HepG2 (cell line): Measurements from ENCODE around the gene THSD4. TPM values are rescaled to one million over a fixed set of nuclear protein-coding genes. Genes with fewer than 3 reads are reported as not detected.
A peak's percentile ranks its signal among the peaks of the same experiment; 100 is the strongest.

ENCODE experiments used
- ATF7-NPFF ChIP-seq: sonication (generic); formaldehyde crosslinking; IDR thresholded peaks from 2 replicates; pipeline ENCODE4 v1.8.1; 2023; ENCODE audit warnings: mild to moderate bottlenecking, low read depth, missing genetic modification reagents, moderate library complexity
- BRCA1 ChIP-seq: sonication (generic); formaldehyde crosslinking; IDR thresholded peaks from 2 replicates; pipeline ENCODE4 v1.4.0; 2020; ENCODE audit warnings: missing genetic modification reagents
- CENPT ChIP-seq: sonication (generic); formaldehyde crosslinking; IDR thresholded peaks from 2 replicates; pipeline ENCODE4 v1.8.0; 2022; ENCODE audit warnings: low read depth, mild to moderate bottlenecking, moderate library complexity, missing genetic modification reagents
- CREB1 ChIP-seq, 2 experiments: fragments of 450-650 bp in 1 of 2; IDR thresholded peaks; 2 replicates each; pipeline ENCODE4 v1.6.1; 2016 to 2017; ENCODE audit warnings: control low read depth in 1 of 2, mild to moderate bottlenecking in 1 of 2, missing compliant biosample characterization in 1 of 2, missing genetic modification characterization in 1 of 2
- DMAP1 ChIP-seq: IDR thresholded peaks from 2 replicates; pipeline ENCODE4 v1.6.1; 2016
- FOXP1 ChIP-seq, 2 experiments: fragments of 450-650 bp in 1 of 2; IDR thresholded peaks; 2 replicates each; pipeline ENCODE4 v1.6.1; 2017 to 2018; ENCODE audit warnings: antibody characterized with exemption in 1 of 2
- GFI1 ChIP-seq: sonication (generic); formaldehyde crosslinking; IDR thresholded peaks from 2 replicates; pipeline ENCODE4 v1.5.0; 2020; ENCODE audit warnings: missing genetic modification reagents, mild to moderate bottlenecking, borderline replicate concordance
- HNF4A ChIP-seq: sonication (generic); formaldehyde crosslinking; IDR thresholded peaks from 2 replicates; pipeline ENCODE4 v1.4.0; 2020; ENCODE audit warnings: missing genetic modification reagents
- IKZF4 ChIP-seq: sonication (generic); formaldehyde crosslinking; IDR thresholded peaks from 2 replicates; pipeline ENCODE4 v1.5.1; 2020; ENCODE audit warnings: borderline replicate concordance, mild to moderate bottlenecking, low read depth, missing genetic modification reagents; ENCODE audit errors: not compliant biosample characterization
- JUN ChIP-seq: sonication (generic); formaldehyde crosslinking; IDR thresholded peaks from 2 replicates; pipeline ENCODE4 v1.4.0; 2020; ENCODE audit warnings: mild to moderate bottlenecking, missing genetic modification reagents
- MEIS1 ChIP-seq: sonication (generic); formaldehyde crosslinking; IDR thresholded peaks from 2 replicates; pipeline ENCODE4 v1.9.0; 2021; ENCODE audit warnings: mild to moderate bottlenecking, missing genetic modification reagents, moderate library complexity, borderline replicate concordance
- MLX ChIP-seq: IDR thresholded peaks from 2 replicates; pipeline ENCODE4 v1.6.1; 2016
- MNT ChIP-seq: fragments of 450-650 bp; IDR thresholded peaks from 2 replicates; pipeline ENCODE4 v1.6.1; 2016
- PRPF4 ChIP-seq: fragments of 200-400 bp; formaldehyde crosslinking; IDR thresholded peaks from 2 replicates; pipeline ENCODE4 v1.6.1; 2016; ENCODE audit warnings: low read length, low read depth; ENCODE audit not compliant: poor library complexity, severe bottlenecking
- SNAPC2 ChIP-seq: sonication (generic); formaldehyde crosslinking; IDR thresholded peaks from 2 replicates; pipeline ENCODE4 v1.8.1; 2022; ENCODE audit warnings: mild to moderate bottlenecking, missing genetic modification reagents
- SOX5 ChIP-seq: IDR thresholded peaks from 2 replicates; pipeline ENCODE4 v1.6.1; 2016; ENCODE audit warnings: borderline replicate concordance
- SYNCRIP ChIP-seq: fragments of 200-400 bp; formaldehyde crosslinking; IDR thresholded peaks from 2 replicates; pipeline ENCODE4 v1.6.1; 2018; ENCODE audit warnings: mild to moderate bottlenecking, low read depth, low read length; ENCODE audit not compliant: insufficient read depth
- XRCC5 ChIP-seq: fragments of 200-400 bp; formaldehyde crosslinking; optimal IDR thresholded peaks from 2 replicates; pipeline ENCODE3; 2017; ENCODE audit warnings: mild to moderate bottlenecking, low read length
- ZNF33B ChIP-seq: sonication (generic); formaldehyde crosslinking; IDR thresholded peaks from 2 replicates; pipeline ENCODE4 v1.5.1; 2020; ENCODE audit warnings: mild to moderate bottlenecking, missing genetic modification reagents
- ZNF512B ChIP-seq: sonication (generic); formaldehyde crosslinking; IDR thresholded peaks from 2 replicates; pipeline ENCODE4 v1.5.1; 2020; ENCODE audit warnings: missing genetic modification reagents, mild to moderate bottlenecking, borderline replicate concordance
- ZNF552 ChIP-seq: sonication (generic); formaldehyde crosslinking; IDR thresholded peaks from 2 replicates; pipeline ENCODE4 v1.9.0; 2022; ENCODE audit warnings: missing genetic modification reagents, mild to moderate bottlenecking, borderline replicate concordance
- ZNF564 ChIP-seq: sonication (generic); formaldehyde crosslinking; IDR thresholded peaks from 2 replicates; pipeline ENCODE4 v1.8.1; 2023; ENCODE audit warnings: mild to moderate bottlenecking, missing genetic modification reagents
- ZNF619 ChIP-seq: sonication (generic); formaldehyde crosslinking; IDR thresholded peaks from 2 replicates; pipeline ENCODE4 v1.4.0; 2020; ENCODE audit warnings: mild to moderate bottlenecking, missing genetic modification reagents
- polyA plus RNA-seq, 8 experiments: library from polyadenylated mRNA; depleted of rRNA in 3 of 8; stranded (reverse) in 7 of 8; unstranded in 1 of 8; fragments of >200 nt; fragmentation: Illumina TruSeq in 4 of 8; extraction: Trizol in 4 of 8; gene quantifications; 2 replicates each; pipeline versions ENCODE4 v1.2.1 to v1.2.3, GENCODE V29; 2011 to 2016; ENCODE audit warnings: low read depth in 4 of 8, missing spikeins in 1 of 8, mixed read lengths in 1 of 8; ENCODE audit not compliant: insufficient read depth in 1 of 8
- total RNA-seq, 5 experiments: library from RNA; depleted of rRNA; stranded (reverse); fragments of >200 nt; fragmentation: Illumina TruSeq; extraction: Trizol; gene quantifications; 2 replicates each; pipeline ENCODE4 v1.2.3, GENCODE V29; 2016; ENCODE audit warnings: low read depth in 1 of 5
- TF ChIP-seq, protein P1 (sequence below): fragments of 450-650 bp; IDR thresholded peaks from 2 replicates; pipeline ENCODE4 v1.6.1; 2017
- TF ChIP-seq, protein P2 (sequence below): conservative IDR thresholded peaks from 2 replicates; pipeline ENCODE4 v1.6.1; 2018; ENCODE audit warnings: missing genetic modification reagents

The THSD4 gene
- total and polyA plus RNA-seq, 2 of the 13 experiments (the other 11 are each of a cell fraction or from before 2014, with no cell fraction given) = 0.07 to 0.21 TPM

- TF ChIP-seq CREB1 (IDR thresholded peaks at IDR 0.05) (no peak), CREB1 (CRISPR knock-in tag; IDR thresholded peaks at IDR 0.05) (no peak), HNF4A (no peak), DMAP1 (no peak), BRCA1 (CRISPR knock-in tag) (no peak), GFI1 (CRISPR knock-in tag) (peak; percentile 64; the same call in 1 of the 2 replicates), JUN (CRISPR knock-in tag) (no peak), ZNF552 (CRISPR knock-in tag) (no peak), ZNF33B (no peak), MEIS1 (CRISPR knock-in tag) (no peak), FOXP1 (IDR thresholded peaks at IDR 0.05) (no peak), FOXP1 (CRISPR knock-in tag; IDR thresholded peaks at IDR 0.05) (peak; percentile 52; the same call in 1 of the 2 replicates), IKZF4 (CRISPR knock-in tag) (no peak), SNAPC2 (CRISPR knock-in tag) (no peak), MLX (no peak), ZNF619 (CRISPR knock-in tag) (no peak), SOX5 (CRISPR knock-in tag) (0 out of 2 replicates have a peak, but pooled peaks have one; percentile 32), XRCC5 (no peak), ATF7-NPFF (CRISPR knock-in tag) (no peak), SYNCRIP (no peak), MNT (no peak), ZNF564 (no peak), PRPF4 (no peak), CENPT (CRISPR knock-in tag) (no peak), ZNF512B (CRISPR knock-in tag) (no peak)
- TF ChIP-seq, protein P1, sequence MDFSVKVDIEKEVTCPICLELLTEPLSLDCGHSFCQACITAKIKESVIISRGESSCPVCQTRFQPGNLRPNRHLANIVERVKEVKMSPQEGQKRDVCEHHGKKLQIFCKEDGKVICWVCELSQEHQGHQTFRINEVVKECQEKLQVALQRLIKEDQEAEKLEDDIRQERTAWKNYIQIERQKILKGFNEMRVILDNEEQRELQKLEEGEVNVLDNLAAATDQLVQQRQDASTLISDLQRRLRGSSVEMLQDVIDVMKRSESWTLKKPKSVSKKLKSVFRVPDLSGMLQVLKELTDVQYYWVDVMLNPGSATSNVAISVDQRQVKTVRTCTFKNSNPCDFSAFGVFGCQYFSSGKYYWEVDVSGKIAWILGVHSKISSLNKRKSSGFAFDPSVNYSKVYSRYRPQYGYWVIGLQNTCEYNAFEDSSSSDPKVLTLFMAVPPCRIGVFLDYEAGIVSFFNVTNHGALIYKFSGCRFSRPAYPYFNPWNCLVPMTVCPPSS = no peak
- TF ChIP-seq, protein P2, sequence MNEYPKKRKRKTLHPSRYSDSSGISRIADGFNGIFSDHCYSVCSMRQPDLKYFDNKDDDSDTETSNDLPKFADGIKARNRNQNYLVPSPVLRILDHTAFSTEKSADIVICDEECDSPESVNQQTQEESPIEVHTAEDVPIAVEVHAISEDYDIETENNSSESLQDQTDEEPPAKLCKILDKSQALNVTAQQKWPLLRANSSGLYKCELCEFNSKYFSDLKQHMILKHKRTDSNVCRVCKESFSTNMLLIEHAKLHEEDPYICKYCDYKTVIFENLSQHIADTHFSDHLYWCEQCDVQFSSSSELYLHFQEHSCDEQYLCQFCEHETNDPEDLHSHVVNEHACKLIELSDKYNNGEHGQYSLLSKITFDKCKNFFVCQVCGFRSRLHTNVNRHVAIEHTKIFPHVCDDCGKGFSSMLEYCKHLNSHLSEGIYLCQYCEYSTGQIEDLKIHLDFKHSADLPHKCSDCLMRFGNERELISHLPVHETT (CRISPR knock-in tag) = no peak
Measured at GRCh38 chr15:71677352-71677751, 562.1 kb downstream of the THSD4 start (continued).
